GM21737 (cell line): Measurements from ENCODE around the gene BIK.
"Not testable (repeated sequence)": the region's sequence is repeated elsewhere in the genome, so short reads cannot be mapped to it uniquely, and the experiment has no call there.

Experiments used
- ATAC-seq: cut with Tn5 transposase; IDR thresholded peaks from one replicate; pipeline ENCODE4 v1.9.1; 2021; ENCODE audit warnings: mild to moderate bottlenecking, moderate library complexity; ENCODE audit not compliant: unreplicated experiment

Gene BIK

DNA sequence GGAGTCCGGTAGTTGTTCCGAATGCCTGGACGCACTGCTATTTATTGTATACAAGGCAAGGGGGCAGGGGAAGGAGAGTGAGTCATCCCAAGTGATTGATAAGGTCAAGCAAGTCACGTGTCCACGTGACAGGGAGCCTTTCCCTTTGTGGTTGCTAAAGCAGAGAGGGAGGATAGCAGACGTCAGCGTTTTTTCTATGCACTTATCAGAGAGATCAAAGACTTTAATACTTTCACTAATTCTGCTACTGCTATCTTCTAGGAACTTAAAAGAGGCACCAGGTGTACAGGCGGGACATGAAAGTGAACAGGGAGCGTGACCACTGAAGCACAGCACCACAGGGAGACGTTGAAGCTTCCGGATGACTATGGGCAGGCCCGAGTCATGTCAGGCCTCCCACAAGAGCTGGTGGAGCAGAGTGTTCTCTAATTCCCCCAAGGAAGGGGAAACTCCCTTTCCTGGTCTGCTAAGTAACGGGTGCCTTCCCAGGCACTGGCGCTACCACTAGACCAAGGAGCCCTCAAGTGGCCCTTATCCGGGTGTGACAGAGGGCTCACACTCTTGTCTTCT lies 6.4 kb upstream of the BIK start:
- not testable (repeated sequence) for ATAC-seq

DNA sequence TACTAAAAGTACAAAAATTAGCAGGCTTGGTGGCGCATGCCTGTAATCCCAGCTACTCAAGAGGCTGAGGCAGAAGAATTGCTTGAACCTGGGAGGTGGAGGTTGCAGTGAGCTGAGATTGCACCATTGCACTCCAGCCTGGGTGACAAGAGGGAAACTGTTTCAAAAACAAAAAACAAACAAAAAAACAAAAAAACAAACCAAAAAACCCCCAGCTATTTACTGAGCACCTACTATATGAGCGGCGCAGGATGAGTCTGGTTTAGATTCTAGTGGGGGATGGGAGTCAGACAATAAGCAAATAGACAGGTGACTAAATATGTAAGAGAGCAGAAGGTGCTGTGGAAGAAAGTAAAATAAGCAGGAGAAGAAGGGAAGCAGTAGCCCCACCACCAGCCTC lies 5.6 kb upstream of the BIK start:
- not testable (repeated sequence) for ATAC-seq

DNA sequence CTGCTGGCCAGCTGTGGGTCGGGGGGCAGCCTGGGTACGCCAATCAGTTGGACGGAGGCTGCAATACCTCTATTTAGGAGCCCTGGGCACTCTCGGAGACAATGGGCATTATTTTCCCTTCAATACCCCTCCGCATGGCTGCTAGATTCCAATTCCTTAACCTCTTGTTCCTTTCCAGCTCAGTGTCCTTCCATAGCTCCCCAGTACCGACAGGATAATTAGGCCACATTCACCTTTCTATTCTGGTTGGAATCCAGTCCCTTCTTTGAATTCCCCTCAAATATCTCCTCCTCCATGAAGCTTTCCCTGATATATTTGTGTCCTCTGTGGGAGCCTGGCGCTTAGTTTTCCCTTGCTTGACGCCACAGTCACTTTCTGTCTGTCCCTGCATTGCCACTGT lies 4.2 kb upstream of the BIK start:
- no peak for ATAC-seq

DNA sequence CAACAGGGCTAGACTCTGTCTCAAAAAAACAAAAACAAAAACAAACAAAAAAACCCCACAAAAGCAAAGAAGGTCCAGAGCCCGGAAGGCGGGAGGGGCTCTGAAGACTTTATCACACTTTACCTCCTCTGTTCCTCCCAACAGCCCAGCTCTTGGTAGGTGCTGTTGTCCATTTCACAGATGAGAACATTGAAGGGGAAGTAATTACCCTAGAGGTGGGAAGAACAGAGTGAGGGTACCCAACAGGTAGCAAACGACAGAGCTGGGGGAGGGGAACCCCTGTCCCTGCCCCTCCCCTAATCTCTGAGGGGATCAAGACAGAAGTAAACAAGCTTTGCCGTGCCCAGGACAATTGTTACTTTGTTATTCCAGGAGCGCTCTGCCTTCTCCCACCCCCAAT lies 1.0 kb upstream of the BIK start:
- no peak for ATAC-seq

DNA sequence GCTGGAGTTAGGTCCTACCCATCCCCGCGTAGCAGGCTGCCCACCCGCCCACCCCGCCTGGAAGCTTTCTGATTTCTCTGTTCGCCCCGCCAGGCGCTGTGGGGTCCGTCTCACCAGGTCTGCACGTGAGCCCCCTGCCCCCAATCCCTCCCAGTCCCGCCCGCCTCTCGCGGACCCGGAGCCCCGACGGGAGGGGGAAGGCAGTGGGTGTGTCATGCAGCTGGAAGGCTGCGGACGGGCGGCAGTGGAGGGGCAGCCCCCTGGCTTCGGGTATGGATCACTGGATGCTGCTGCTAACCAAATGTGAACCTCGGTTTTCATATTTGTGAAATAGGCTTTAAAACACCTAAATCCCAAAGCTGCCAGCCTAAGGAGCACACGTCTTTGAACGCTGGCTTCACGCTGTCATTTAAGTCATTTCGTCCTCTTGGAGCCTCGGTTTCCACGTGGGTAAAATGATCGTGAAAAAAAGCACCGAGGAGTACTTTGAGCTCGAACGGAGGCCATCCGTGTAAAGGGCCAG lies 568 bp upstream of the BIK start:
- no peak for ATAC-seq

DNA sequence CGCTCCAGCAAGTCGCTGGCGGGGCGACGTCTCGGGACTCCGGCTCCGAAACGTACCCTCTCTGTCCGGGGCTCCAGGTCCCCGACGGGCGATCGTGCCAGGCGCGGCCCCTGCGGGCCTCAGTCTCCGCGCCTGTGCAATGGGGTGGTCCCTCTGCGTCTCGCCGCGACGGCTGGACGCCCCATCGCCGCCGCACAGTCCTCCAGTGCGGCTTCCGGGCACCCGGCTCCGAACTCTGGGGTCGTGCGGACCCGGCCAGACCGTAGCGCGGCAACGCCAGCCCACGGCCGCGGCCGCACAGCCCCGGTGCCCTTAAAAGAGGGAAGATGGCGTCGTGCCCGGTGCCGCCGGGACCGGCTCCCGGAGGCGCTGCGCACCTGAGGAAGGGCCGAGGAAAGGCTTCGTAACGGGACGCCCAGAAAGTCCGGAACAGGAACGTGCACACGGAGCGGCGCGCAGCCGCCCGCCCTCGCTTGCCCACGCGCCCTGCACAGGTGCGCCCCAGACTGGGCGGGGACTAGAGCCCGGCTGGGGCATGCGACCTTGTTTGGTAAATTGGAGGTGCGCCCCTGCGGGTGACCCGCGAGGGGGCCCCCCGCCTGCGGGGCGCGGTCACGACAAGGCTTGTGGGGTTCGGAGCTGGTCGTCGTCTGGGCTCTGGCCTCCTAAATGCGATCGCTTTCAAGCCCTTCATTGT lies 525 bp downstream of the BIK start:
- ATAC-seq = no peak

DNA sequence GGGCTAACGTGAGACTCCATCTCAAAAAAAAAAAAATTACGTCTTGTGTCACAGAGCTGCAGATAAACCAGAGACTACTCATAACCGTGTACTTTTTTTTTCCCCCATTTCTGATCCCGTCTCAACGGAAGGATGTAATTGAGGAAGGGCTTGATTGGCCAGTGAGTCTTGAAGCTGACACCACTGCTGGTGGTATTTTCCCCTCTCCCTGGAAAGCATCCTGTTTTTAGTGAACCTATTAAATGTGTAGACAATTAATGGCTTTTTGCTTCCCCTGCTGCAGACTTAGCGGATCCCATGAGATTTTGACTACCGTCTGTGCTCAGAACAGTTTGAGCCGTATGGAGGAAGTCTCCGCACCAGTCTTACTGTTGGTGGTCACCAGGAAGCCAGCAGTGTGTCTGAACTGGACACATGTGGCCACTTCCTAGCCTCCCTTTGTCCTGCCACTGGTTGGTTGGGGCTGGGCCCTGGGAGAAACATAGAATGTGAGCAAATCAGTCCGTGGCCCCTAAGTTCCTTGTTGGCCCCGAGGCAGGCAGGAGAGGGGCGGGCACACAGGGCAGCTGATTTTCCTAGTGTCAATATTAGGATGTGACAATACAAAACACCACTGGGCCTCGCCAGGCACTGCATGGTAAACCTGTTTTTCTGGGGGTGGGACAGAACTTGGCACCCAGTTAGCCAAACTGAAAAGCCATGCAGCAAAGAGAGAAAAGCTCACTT lies 3.1 kb downstream of the BIK start:
- no peak for ATAC-seq

DNA sequence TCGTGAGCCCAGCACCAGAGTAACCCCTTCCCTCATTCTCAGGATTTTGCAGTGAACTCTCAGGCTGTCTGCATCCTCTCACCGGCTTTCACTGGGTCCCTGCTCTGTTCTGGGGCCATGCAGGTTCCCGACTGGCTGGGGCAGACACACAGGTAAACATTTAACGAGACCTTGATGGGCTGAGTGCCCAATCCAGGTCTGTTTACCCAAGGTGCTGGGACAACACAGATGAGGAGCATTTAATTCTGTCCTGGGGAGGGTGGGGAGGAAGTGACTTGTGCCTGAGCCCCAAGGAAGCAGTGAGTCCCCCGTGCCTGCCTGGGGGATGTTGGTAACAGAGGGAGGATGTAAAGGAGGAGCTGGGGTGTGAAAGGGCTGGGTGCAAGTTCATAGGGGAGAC lies 4.4 kb downstream of the BIK start:
- no peak for ATAC-seq

DNA sequence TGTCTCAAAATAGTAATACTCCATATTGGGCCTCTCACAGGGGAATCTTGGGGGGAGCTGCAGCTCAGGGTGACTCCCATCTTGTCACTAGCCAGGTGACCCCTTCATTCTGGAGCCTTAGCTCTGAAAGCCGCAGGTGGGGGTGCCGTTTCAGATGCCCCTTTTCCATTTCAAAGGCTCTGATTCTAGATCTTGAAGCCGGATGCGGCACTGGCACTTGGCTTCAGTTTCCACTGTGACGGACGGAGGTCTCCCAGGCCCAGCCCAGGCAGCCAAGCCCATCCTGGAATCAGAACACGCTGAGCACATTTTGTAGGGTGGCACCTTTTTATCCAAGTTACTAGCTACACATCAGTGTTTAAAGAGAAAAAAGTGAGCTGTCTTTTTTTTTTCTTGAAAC lies 6.4 kb downstream of the BIK start:
- no peak for ATAC-seq

DNA sequence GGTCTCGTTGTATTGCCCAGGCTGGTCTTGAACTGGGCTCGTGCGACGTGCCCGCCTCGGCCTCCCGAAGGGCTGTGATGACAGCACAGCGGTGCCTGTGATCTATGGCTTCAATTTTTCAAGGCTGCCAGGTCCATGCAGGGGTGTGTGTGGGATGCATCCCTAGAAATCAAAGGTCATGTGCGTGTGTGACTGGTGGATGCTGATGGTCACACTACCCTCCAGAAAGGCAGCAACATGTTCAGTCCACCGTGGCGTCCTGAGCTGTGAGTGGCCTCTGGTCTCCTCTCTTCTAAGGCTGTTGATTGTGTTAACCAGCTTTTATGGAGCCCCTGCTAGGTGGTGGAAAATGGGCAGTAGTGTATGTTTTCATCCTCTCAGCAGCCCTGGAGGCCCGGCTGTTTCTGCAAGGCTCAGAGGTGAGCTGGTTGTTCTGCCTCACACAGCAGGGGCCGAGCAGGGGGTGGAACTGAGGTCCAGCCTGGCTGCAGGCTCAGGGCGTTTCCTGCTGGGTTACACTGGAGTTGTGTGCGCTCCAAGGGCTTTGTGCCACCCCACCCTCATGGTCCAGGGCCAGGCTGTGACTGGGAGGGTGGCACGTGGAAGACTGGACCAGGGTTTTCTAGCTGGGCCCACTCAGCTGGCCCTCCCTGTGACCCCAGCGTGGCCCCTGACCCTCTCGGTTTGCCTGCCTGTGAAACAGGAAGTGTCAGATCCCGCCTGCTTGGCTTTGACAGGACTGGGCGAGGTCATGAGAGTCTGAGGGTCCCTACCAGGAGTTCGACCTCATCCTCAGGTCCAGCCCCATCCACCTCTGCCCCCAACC lies 7.7 kb downstream of the BIK start:
- no peak for ATAC-seq

DNA sequence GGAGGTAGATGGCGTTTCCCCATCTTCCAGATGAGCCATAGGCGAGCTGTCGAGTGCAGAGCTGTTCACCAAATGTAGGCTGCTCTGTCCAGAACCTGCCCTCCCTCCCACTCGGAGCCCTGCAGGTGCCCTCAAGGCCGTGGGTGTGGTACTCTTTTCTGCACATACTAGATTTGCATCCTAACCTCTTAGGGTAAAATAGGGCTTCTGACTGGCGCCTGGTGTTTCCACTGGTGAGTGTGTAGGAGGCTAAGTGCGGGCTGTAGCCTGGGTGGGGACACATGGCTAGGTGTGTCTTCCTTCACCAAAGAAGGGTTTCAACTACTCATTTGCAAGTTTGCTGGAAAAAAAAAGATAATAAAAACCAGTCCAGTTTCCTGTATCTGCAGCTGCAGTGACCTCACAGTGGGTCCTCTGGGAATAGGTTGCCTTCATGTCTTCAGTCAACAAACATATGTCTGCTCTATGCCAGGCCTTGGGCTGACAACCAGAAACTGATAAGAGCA lies 8.5 kb downstream of the BIK start:
- no peak for ATAC-seq

DNA sequence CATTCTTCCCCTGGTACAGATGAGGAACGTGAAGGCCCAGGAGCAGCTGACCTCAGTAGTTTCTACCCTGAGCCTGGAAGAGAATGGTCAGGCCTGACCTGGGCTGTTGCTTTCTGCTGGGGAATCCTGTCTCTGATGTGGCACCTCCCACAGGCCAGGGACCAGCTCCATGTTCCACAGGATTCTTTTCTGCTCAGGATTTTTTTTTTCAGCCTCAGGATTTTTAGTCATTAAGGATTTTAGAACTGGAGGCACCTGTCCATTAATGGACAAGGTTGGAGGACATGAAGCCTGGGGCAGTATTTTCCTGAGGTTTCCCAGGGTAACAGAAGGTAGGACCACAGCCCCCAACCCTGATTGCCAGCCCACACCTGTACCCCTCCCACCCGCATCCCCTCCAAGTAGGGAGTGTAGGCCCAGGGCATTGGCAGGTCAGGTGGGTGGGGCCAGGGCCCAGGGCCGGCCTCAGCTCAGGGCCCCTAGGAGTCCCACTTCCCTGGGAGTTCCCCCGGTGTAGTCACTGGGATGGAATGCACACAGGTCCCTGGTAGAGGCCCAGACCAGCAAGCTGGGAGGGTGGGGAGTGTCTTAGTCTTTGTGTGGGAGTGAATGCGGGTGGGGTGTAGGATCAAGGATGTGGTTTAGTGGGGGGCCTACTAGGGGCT lies 16.1 kb downstream of the BIK start:
- no peak for ATAC-seq

DNA sequence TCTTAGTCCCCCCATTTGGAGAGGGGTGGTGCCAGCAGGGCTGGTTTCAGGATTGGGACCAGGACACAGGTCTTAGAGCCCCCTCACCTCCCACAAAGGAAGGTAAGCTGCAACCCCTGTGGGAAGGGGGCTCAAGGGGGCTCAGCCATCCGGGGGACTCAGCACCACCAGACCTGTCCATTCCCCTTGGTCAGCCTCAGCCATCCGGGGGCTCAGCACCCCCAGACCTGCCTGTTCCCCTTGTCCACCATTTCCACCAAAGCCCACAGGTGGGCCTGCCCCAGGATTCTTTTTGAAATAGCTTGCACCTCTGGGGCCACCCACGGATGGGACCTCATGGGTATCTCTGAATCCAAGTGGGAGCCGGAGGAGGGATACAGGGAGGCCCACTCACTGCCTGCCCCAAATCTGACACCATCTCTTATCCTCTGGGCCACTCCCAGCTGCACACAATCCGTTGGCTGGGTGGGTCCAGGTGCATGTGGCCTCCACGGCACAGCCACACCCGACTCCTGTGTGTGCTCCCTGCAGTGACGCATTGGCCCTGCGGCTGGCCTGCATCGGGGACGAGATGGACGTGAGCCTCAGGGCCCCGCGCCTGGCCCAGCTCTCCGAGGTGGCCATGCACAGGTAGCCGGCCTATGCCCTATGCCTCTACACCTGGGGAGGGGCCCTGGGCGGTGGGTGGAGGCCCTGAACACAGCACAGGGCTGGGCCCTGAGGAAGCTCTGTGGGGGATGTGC lies 16.8 kb downstream of the BIK start:
- ATAC-seq = no peak

DNA sequence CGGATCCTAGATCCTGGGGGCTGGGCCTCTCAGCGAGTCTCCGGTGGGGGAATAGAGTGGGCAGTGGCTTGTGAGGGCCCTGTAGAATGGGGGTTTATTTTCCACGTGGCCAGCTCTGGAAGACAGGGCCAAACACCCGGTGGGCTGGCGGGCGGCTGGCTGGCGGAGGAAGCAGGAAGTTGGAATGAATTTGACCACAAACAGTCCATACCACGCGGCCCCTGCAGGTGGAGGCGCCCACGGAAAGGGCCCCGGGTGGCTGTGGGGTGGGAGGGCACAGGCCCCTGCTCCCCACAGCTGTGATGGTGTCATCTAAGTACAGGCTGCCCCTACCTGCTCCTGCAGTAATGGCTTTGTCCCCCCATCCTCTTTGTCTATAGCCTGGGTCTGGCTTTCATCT lies 17.6 kb downstream of the BIK start:
- ATAC-seq = no peak

DNA sequence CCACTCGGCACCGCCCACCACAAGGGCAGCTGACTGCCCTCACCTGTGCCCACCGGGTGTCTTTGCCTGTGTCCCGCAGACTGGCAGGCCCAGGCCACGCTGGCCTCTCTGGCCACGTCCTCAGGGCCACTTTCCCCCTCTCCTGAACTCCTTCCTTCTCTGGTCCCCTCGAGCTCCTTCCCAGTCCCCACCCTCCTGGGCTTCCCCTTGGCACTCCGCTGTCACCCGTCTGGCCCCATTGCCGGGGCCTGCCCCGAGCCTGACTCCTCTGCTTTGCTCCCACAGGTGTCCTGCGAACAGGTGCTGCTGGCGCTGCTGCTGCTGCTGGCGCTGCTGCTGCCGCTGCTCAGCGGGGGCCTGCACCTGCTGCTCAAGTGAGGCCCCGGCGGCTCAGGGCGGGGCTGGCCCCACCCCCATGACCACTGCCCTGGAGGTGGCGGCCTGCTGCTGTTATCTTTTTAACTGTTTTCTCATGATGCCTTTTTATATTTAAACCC lies 18.4 kb downstream of the BIK start:
- no peak for ATAC-seq

DNA sequence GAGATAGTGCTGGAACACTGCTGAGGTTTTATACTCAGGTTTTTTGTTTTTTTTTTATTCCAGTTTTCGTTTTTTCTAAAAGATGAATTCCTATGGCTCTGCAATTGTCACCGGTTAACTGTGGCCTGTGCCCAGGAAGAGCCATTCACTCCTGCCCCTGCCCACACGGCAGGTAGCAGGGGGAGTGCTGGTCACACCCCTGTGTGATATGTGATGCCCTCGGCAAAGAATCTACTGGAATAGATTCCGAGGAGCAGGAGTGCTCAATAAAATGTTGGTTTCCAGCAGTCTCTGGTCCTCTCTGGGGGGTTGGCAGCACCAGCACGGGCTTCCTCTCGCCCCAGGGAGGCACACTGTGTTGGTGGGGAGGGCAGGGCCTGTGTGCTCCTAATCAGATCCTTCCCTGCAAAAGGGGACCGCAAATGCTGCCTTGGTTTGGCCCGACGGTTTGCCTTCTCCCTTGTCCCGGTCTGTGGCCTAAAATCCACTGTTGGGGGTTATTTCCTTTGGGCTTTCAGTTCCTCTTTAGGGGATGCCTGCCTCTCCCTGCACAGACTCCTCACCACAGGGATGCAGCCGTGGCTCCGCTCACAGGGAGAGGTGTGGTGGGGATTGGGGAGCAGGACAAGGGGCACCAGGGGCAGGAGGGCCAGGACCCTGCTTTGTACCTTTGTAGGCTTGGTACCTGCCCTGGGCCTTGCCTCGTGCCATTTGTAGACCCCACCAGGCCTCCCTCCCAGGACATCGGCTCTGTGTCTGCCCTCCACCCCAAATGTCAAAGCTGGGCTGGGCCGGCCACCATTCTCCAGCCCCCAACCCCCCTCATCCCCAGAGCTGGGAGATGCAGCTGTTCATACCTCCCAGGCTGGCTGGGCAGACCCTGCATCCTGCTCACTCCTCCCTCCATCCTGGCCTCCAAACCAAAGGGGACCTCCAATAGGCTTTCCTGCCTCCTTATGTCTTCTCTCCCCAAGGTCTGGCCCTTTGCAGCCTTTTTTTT lies 19.2 kb downstream of the BIK start:
- ATAC-seq = no peak

DNA sequence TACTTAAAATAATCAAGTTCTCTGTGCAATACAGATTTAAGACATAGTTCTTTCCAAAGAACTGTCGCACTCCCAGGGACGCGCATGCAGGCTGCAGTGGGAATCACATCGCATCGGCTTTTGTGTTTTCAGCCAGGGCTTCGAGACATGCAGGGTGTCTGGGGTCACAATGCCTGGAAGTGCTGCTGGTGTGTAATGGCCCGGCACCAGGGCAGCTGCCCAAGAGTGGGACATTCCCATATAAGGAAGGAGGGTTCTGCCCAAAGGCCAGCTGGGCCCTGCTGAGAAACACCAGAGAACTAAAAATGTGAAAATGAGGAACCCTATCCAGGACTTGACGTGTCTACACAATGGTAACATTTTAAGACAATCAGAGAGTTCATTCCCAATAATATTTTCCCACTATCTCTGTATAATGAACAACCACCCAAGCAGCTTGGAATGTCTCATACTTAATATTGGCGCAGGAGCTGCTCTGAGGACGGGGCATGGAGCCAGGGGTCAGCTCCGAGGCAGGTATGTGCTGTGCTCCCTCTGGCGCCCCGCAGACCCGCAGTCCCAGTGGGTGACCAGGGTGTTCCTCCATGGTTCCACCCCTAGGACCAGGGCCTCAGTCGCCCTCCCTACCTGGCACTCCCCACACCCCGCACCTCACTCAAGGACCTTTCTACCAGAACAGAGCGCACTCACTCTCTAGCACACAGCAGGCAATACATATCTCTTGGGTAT lies 21.4 kb downstream of the BIK start:
- ATAC-seq = no peak

DNA sequence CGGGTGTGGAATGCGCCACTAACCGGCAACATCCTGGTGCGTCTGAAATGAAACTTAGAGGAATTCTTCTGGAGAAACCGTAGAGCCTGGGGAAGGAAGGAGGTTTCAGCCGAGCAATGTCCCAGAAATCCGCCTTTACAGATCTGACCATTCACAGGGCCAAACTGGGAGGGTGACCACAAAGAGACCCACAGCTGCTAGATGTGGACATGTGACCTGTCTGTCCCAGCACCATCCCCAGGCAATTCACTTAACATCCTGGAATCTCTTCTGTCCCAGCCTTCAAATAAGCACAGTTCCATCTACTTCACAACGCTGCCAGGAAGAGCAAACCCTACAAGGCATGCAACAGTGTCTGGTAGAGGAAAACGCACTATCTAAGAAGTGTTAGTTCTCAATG lies 22.9 kb downstream of the BIK start:
- ATAC-seq = no peak
